Measurements from ENCODE around the gene GTF2H4. TPM values are rescaled to one million over a fixed set of nuclear protein-coding genes. Genes with fewer than 3 reads are reported as not detected.

The GTF2H4 gene
- total RNA-seq, 1 experiment from 2014 or later, result 43.9 TPM

- DNase-seq, result no peak
- Histone ChIP-seq H3K4me3 (no peak overlapping the region), H3K27ac (no peak overlapping the region), H4K20me1 (ENCODE audit: insufficient read depth) (no peaks in the 10 kb centered on the region), H3K27me3 (ENCODE audit: insufficient read depth, low read depth) (no peaks in the 10 kb centered on the region; the same call in 1 of the 2 replicates), H3K9me2 (ENCODE audit: insufficient read depth) (no peaks in the 10 kb centered on the region), H3K9me3 (ENCODE audit: insufficient read depth, low read depth) (no peaks in the 10 kb centered on the region), H3K4me1 (replicated peaks; ENCODE audit: insufficient read depth) (0 out of 2 replicates have a peak, but pooled peaks cover 14% of the 10 kb centered on the region), H2AFZ (no peak overlapping the region), H3K36me3 (ENCODE audit: low read depth) (no peaks in the 10 kb centered on the region), H3F3A (ENCODE audit: insufficient read depth, low read depth) (peaks cover 17% of the 10 kb centered on the region; the same call in 1 of the 2 replicates), H3K4me2 (no peak overlapping the region), H3K79me2 (ENCODE audit: low read depth) (no peaks in the 10 kb centered on the region)
- intact Hi-C loops (cut with micrococcal nuclease; ENCODE audit: unreplicated experiment), result no loop called here
- TF ChIP-seq EZH2 (IDR thresholded peaks at IDR 0.05; ENCODE audit: low read depth) (no peak), CTCF (conservative IDR thresholded peaks at IDR 0.05) (no peak)
- no TSS peak for BruUV-seq (replicated peaks)
- ChIA-PET POLR2A (ENCODE audit: unreplicated experiment) (no interaction called here), CTCF (no interaction called here)
Observed at GRCh38 chr6:30962716-30963115, 54.7 kb downstream of the GTF2H4 start.

- Histone ChIP-seq H3K9me2 (ENCODE audit: insufficient read depth) (no peaks in the 10 kb centered on the region), H3K36me3 (ENCODE audit: low read depth) (no peaks in the 10 kb centered on the region), H3K4me2 (no peak overlapping the region), H3K27me3 (ENCODE audit: insufficient read depth, low read depth) (no peaks in the 10 kb centered on the region; the same call in 1 of the 2 replicates), H3K27ac (no peak overlapping the region), H3K4me1 (replicated peaks; ENCODE audit: insufficient read depth) (0 out of 2 replicates have a peak, but pooled peaks cover 14% of the 10 kb centered on the region), H3K79me2 (ENCODE audit: low read depth) (no peaks in the 10 kb centered on the region), H3K4me3 (no peak overlapping the region), H4K20me1 (ENCODE audit: insufficient read depth) (no peaks in the 10 kb centered on the region), H3F3A (ENCODE audit: insufficient read depth, low read depth) (peaks cover 16% of the 10 kb centered on the region; the same call in 1 of the 2 replicates), H3K9me3 (ENCODE audit: insufficient read depth, low read depth) (no peaks in the 10 kb centered on the region), H2AFZ (no peak overlapping the region)
- no peak for DNase-seq
- ChIA-PET CTCF (no interaction called here), POLR2A (ENCODE audit: unreplicated experiment) (no interaction called here)
- intact Hi-C loops (cut with micrococcal nuclease; ENCODE audit: unreplicated experiment), result no loop called here
- BruUV-seq (replicated peaks), result no TSS peak
- TF ChIP-seq CTCF (conservative IDR thresholded peaks at IDR 0.05), result no peak
- no peak for TF ChIP-seq EZH2 (IDR thresholded peaks at IDR 0.05; ENCODE audit: low read depth)
Observed at GRCh38 chr6:30963641-30964040, 55.6 kb downstream of the GTF2H4 start.

Small RNA genes within 50 kb of the gene (microRNA-seq; reads per million reads assigned to microRNA genes)
- 6.7 reads per million, percentile 4 among the genes with 10 or more reads in this experiment for gene MIR4640 (ENCODE audit: borderline number of aligned reads, borderline replicate concordance)

Other genes with a start within 250 kb of the GTF2H4 start
- gene DHX16, start 235.2 kb upstream of the GTF2H4 start, total RNA-seq (2021), result 42.1 and 43.5 TPM in 2 replicates
- gene PPP1R18, start 221.6 kb upstream of the GTF2H4 start, total RNA-seq (2021), result 56.2 and 68.6 TPM in 2 replicates
- 25.8 and 38.3 TPM in 2 replicates for gene NRM, start 217.2 kb upstream of the GTF2H4 start, total RNA-seq (2021)
- 72.9 and 81.6 TPM in 2 replicates for gene MDC1, start 190.9 kb upstream of the GTF2H4 start, total RNA-seq (2021)
- gene TUBB, start 187.9 kb upstream of the GTF2H4 start, total RNA-seq (2021), result 697 and 901 TPM in 2 replicates
- gene FLOT1, start 165.5 kb upstream of the GTF2H4 start, total RNA-seq (2021), result 225 and 234 TPM in 2 replicates
- 107 and 117 TPM in 2 replicates for gene IER3, start 163.7 kb upstream of the GTF2H4 start, total RNA-seq (2021)
- gene DDR1, start 23.7 kb upstream of the GTF2H4 start, total RNA-seq (2021), result 267 and 269 TPM in 2 replicates
- gene VARS2, start 6.0 kb downstream of the GTF2H4 start, total RNA-seq (2021), result 59.4 and 60.3 TPM in 2 replicates
- 0.72 and 0.75 TPM in 2 replicates for gene SFTA2, start 24.0 kb downstream of the GTF2H4 start, total RNA-seq (2021)
- gene MUCL3, start 32.8 kb downstream of the GTF2H4 start, total RNA-seq (2021), result not detected in 2 replicates
- 0.13 TPM in 1 of 2 replicates, not detected in the other for gene MUC21, start 75.5 kb downstream of the GTF2H4 start, total RNA-seq (2021)
- not detected in 2 replicates for gene MUC22, start 102.3 kb downstream of the GTF2H4 start, total RNA-seq (2021)
- gene C6orf15, start 204.4 kb downstream of the GTF2H4 start, total RNA-seq (2021), result 21.1 and 21.6 TPM in 2 replicates
- gene PSORS1C1, start 206.6 kb downstream of the GTF2H4 start, total RNA-seq (2021), result 29.2 and 34.2 TPM in 2 replicates
- gene CDSN, start 212.2 kb downstream of the GTF2H4 start, total RNA-seq (2021), result 1.0 and 1.9 TPM in 2 replicates
- gene PSORS1C2, start 230.9 kb downstream of the GTF2H4 start, total RNA-seq (2021), result not detected in 2 replicates
- 60.6 and 69.0 TPM in 2 replicates for gene CCHCR1, start 249.6 kb downstream of the GTF2H4 start, total RNA-seq (2021)

All from PC-9 (cell line).